Activated naive CD8-positive, alpha-beta T cell treated with anti-CD3 and anti-CD28 coated beads, Interleukin-2, amount 10 ng/mL, durations not matched to agents 7 days and 5 days (primary cell): ENCODE measurements around the gene ZFAND3. TPM values are rescaled to one million over a fixed set of nuclear protein-coding genes. Genes with fewer than 3 reads are reported as not detected.

ENCODE experiments used
- ATAC-seq: fragments of 150-1000 bp; cut with Tn5 transposase; one replicate; pipeline ENCODE4 v1.10.0; 2021; ENCODE audit warnings: low read depth, moderate library complexity
- POLR2A ChIA-PET: fragments of 350-600 bp; sonication (Branson Sonifier 250); formaldehyde crosslinking; loops from one replicate; lab custom pipeline; 2021; ENCODE audit warnings: antibody characterized with exemption; lab: Charles Lee
- DNase-seq: peaks from one replicate; pipeline ENCODE4 v3.0.0; 2021
- H3K27ac Mint-ChIP-seq: one replicate; pipeline ENCODE4 v1.8.0; 2022; ENCODE audit warnings: mild to moderate bottlenecking, mixed read lengths
- H3K27me3 Mint-ChIP-seq: one replicate; pipeline ENCODE4 v1.8.0; 2022; ENCODE audit warnings: mild to moderate bottlenecking, moderate library complexity, mixed read lengths
- H3K36me3 Mint-ChIP-seq: one replicate; pipeline ENCODE4 v1.8.0; 2021; ENCODE audit warnings: mild to moderate bottlenecking, mixed read lengths
- H3K4me1 Mint-ChIP-seq: one replicate; pipeline ENCODE4 v1.8.0; 2021; ENCODE audit warnings: mixed read lengths
- H3K4me3 Mint-ChIP-seq: one replicate; pipeline ENCODE4 v1.8.0; 2022; ENCODE audit warnings: mild to moderate bottlenecking, moderate library complexity, mixed read lengths
- H3K9me3 Mint-ChIP-seq: one replicate; pipeline ENCODE4 v1.8.0; 2021; ENCODE audit warnings: mixed read lengths
- total RNA-seq, 2 experiments: library from RNA; stranded (reverse); gene quantifications; one replicate each; pipeline ENCODE4 v1.2.3, GENCODE V29; 2021

ZFAND3 gene
- total RNA-seq, 2 experiments from 2014 or later, result 35.7 to 36.3 TPM

DNA sequence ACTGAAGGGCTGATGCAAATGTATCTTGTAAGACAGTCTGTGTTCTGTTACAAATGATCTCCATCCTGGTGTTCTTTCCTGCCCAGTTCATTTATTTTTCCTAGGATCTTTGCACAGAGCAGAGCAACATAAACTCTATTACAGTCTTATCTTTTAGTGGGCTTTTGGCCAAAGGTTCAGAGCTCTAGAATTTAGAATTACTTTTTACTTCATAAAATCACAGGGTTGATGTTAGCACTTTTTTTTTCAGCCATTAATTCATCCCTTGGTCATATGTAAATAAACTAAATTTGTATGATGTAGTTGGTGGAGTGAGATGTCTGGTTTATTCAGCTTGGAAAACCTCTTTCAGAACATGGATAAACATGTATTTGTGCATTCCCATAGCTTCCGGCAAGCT is 181.9 kb downstream of the ZFAND3 start:
- POLR2A ChIA-PET, result interaction anchor here (0.7 kb wide), 2 partner anchors 8 to 53 kb away, joined by 3 read pairs; no protein-coding TSS in a partner anchor
- ATAC-seq (no peak), DNase-seq (no peak)
- Mint-ChIP-seq H3K9me3 (peaks cover 7% of the 10 kb centered on the region), H3K4me3 (no peak overlapping the region), H3K4me1 (no peaks in the 10 kb centered on the region), H3K27me3 (no peaks in the 10 kb centered on the region), H3K36me3 (peaks cover 10% of the 10 kb centered on the region), H3K27ac (no peak overlapping the region)

- Mint-ChIP-seq H3K36me3 (peaks cover 4% of the 10 kb centered on the region), H3K27me3 (no peaks in the 10 kb centered on the region), H3K9me3 (no peaks in the 10 kb centered on the region), H3K4me1 (no peaks in the 10 kb centered on the region), H3K27ac (no peak overlapping the region), H3K4me3 (no peak overlapping the region)
- DNase-seq, result no peak
- no peak for ATAC-seq
- POLR2A ChIA-PET, result no interaction called here
Measured at GRCh38 chr6:38004908-38005307, 185.4 kb downstream of the ZFAND3 start.

- no peaks in the 10 kb centered on the region for H3K9me3 Mint-ChIP-seq
- no peak overlapping the region for H3K4me3 Mint-ChIP-seq
- H3K27me3 Mint-ChIP-seq, result no peaks in the 10 kb centered on the region
- peaks cover 4% of the 10 kb centered on the region for H3K4me1 Mint-ChIP-seq
- ATAC-seq (no peak), DNase-seq (no peak)
- H3K36me3 Mint-ChIP-seq, result peaks cover 7% of the 10 kb centered on the region
- peak overlapping the region; percentile 58 for H3K27ac Mint-ChIP-seq
- POLR2A ChIA-PET, result no interaction called here
Measured at GRCh38 chr6:38011937-38012336, 192.4 kb downstream of the ZFAND3 start.

DNA sequence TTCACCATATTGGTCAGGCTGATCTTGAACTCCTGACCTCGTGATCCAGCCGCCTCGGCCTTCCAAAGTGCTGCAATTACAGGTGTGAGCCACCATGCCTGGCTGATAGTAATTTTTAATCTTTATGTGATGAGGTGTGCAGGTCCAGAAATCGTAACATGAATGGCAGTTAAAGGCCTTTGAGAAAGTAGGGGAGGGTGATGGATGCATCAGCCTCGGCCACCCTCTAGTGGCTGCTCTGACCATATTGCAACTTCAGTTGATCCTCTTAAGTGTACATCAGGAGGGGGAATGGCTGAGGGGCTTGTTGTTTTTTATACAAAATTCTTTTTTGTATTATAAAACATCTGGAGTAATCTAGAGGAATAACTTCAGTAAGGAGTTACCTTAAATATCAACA is 193.0 kb downstream of the ZFAND3 start:
- H3K9me3 Mint-ChIP-seq, result no peaks in the 10 kb centered on the region
- no peaks in the 10 kb centered on the region for H3K27me3 Mint-ChIP-seq
- no peak overlapping the region for H3K4me3 Mint-ChIP-seq
- peaks cover 4% of the 10 kb centered on the region for H3K4me1 Mint-ChIP-seq
- DNase-seq, result no peak
- H3K27ac Mint-ChIP-seq, result no peak overlapping the region
- H3K36me3 Mint-ChIP-seq, result peaks cover 7% of the 10 kb centered on the region
- ATAC-seq, result no peak
- POLR2A ChIA-PET, result no interaction called here

- ATAC-seq (no peak), DNase-seq (no peak)
- H3K27ac Mint-ChIP-seq, result no peak overlapping the region
- POLR2A ChIA-PET, result no interaction called here
- peaks cover 4% of the 10 kb centered on the region for H3K4me1 Mint-ChIP-seq
- H3K4me3 Mint-ChIP-seq, result no peak overlapping the region
- H3K9me3 Mint-ChIP-seq, result no peaks in the 10 kb centered on the region
- H3K36me3 Mint-ChIP-seq, result peaks cover 4% of the 10 kb centered on the region
- H3K27me3 Mint-ChIP-seq, result no peaks in the 10 kb centered on the region
Measured at GRCh38 chr6:38015341-38015740, 195.8 kb downstream of the ZFAND3 start.

GRCh38 chr6:38016824-38017223 is 197.3 kb downstream of the ZFAND3 start:
- DNase-seq, result no peak
- POLR2A ChIA-PET, result no interaction called here
- no peak overlapping the region for H3K27ac Mint-ChIP-seq

GRCh38 chr6:38018755-38019165 is 199.2 kb downstream of the ZFAND3 start:
- Mint-ChIP-seq H3K27ac (no peak overlapping the region), H3K36me3 (no peaks in the 10 kb centered on the region), H3K4me1 (no peaks in the 10 kb centered on the region), H3K27me3 (no peaks in the 10 kb centered on the region), H3K4me3 (no peak overlapping the region), H3K9me3 (no peaks in the 10 kb centered on the region)
- POLR2A ChIA-PET, result no interaction called here
- ATAC-seq, result no peak
- no peak for DNase-seq

More at GRCh38 chr6:38016824-38017223, 197.3 kb downstream of the ZFAND3 start:
- no peak overlapping the region for H3K4me3 Mint-ChIP-seq
- no peak for ATAC-seq
- no peaks in the 10 kb centered on the region for H3K9me3 Mint-ChIP-seq
- no peaks in the 10 kb centered on the region for H3K27me3 Mint-ChIP-seq
- peaks cover 4% of the 10 kb centered on the region for H3K4me1 Mint-ChIP-seq
- H3K36me3 Mint-ChIP-seq, result peaks cover 2% of the 10 kb centered on the region

DNA sequence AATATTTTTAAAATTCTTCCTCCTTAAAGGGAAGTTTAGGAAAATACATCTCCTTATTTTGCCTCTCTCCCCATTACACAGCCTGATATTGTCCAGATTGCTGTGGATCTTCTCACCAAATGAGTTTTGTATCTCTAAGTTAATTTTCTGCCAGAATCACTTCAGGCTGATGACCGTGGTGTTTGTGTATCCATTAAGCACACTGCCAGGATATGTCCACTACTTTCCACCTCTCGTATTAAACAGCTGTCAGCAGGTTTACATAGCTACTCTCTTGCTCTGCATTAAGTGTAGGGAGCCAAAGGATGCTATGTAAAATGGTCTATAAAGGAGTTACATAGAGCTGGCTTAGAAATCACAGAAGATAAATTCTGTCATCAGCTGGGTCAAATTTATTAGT is 201.1 kb downstream of the ZFAND3 start:
- H3K4me3 Mint-ChIP-seq, result no peak overlapping the region
- POLR2A ChIA-PET, result no interaction called here
- H3K4me1 Mint-ChIP-seq, result no peaks in the 10 kb centered on the region
- H3K27ac Mint-ChIP-seq, result no peak overlapping the region
- peaks cover 7% of the 10 kb centered on the region for H3K36me3 Mint-ChIP-seq
- H3K9me3 Mint-ChIP-seq, result peaks cover 3% of the 10 kb centered on the region
- no peaks in the 10 kb centered on the region for H3K27me3 Mint-ChIP-seq
- no peak for DNase-seq
- no peak for ATAC-seq

- DNase-seq, result no peak
- Mint-ChIP-seq H3K27ac (no peak overlapping the region), H3K4me3 (no peak overlapping the region), H3K27me3 (no peaks in the 10 kb centered on the region), H3K4me1 (no peaks in the 10 kb centered on the region), H3K9me3 (peaks cover 3% of the 10 kb centered on the region), H3K36me3 (peaks cover 7% of the 10 kb centered on the region)
- no peak for ATAC-seq
- POLR2A ChIA-PET, result no interaction called here
Measured at GRCh38 chr6:38021029-38021428, 201.5 kb downstream of the ZFAND3 start.

GRCh38 chr6:38021571-38021970 is 202.0 kb downstream of the ZFAND3 start:
- no peak for DNase-seq
- peaks cover 7% of the 10 kb centered on the region for H3K36me3 Mint-ChIP-seq
- H3K27me3 Mint-ChIP-seq, result no peaks in the 10 kb centered on the region
- no peaks in the 10 kb centered on the region for H3K4me1 Mint-ChIP-seq
- H3K27ac Mint-ChIP-seq, result no peak overlapping the region
- ATAC-seq, result no peak
- H3K9me3 Mint-ChIP-seq, result peaks cover 3% of the 10 kb centered on the region
- POLR2A ChIA-PET, result no interaction called here
- no peak overlapping the region for H3K4me3 Mint-ChIP-seq

DNA sequence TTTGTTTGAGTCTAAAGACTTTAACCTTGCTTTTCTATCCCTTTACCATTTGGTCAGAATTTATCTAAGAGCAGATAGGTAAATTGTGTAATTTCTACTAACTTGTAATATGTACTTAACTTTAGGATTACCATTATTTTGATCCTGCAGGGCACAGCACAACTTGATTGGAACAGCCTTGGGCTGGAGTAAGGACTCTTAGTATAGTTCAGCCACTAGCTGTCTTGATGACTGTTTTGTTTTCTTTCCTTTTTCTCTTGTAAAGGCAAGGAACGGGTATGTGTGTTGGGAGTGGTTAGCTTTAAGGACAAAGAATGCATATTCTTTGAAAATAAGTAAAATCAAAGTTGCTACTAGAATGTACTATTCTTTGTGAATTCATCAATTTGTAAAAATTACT is 203.2 kb downstream of the ZFAND3 start:
- Mint-ChIP-seq H3K36me3 (peaks cover 7% of the 10 kb centered on the region), H3K4me1 (peaks cover 4% of the 10 kb centered on the region), H3K27me3 (no peaks in the 10 kb centered on the region), H3K27ac (no peak overlapping the region), H3K9me3 (peaks cover 3% of the 10 kb centered on the region), H3K4me3 (no peak overlapping the region)
- POLR2A ChIA-PET, result interaction anchor here (0.7 kb wide), 1 partner anchor 179 kb away, joined by 3 read pairs; no protein-coding TSS in a partner anchor
- DNase-seq (no peak), ATAC-seq (no peak)

- Mint-ChIP-seq H3K27me3 (no peaks in the 10 kb centered on the region), H3K4me1 (peaks cover 15% of the 10 kb centered on the region), H3K4me3 (no peak overlapping the region), H3K9me3 (peaks cover 3% of the 10 kb centered on the region), H3K27ac (no peak overlapping the region), H3K36me3 (peaks cover 8% of the 10 kb centered on the region)
- POLR2A ChIA-PET, result no interaction called here
- ATAC-seq, result no peak
- no peak for DNase-seq
Measured at GRCh38 chr6:38024908-38025307, 205.4 kb downstream of the ZFAND3 start.

DNA sequence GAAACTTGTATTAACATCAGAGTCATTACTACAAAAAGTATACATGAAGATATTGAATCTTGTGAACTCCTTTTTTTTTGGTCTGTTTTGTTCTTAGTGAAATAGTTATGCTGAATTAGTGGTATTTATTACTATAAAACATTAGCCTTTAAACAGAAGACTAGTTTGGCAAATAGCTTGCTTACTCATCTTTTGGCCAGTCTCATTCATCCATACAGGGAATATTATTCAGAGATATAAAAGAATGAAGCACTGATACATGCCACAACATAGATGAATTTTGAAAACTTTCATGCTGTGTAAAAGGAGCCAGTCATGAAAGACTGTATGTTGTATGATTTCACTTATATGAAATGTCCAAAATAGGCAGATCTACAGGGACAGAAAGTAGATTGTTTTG is 205.9 kb downstream of the ZFAND3 start:
- peaks cover 12% of the 10 kb centered on the region for H3K36me3 Mint-ChIP-seq
- no peak overlapping the region for H3K27ac Mint-ChIP-seq
- POLR2A ChIA-PET, result no interaction called here
- H3K27me3 Mint-ChIP-seq, result no peaks in the 10 kb centered on the region
- no peak overlapping the region for H3K4me3 Mint-ChIP-seq
- ATAC-seq, result no peak
- H3K9me3 Mint-ChIP-seq, result peaks cover 3% of the 10 kb centered on the region
- peaks cover 16% of the 10 kb centered on the region for H3K4me1 Mint-ChIP-seq
- DNase-seq, result no peak

DNA sequence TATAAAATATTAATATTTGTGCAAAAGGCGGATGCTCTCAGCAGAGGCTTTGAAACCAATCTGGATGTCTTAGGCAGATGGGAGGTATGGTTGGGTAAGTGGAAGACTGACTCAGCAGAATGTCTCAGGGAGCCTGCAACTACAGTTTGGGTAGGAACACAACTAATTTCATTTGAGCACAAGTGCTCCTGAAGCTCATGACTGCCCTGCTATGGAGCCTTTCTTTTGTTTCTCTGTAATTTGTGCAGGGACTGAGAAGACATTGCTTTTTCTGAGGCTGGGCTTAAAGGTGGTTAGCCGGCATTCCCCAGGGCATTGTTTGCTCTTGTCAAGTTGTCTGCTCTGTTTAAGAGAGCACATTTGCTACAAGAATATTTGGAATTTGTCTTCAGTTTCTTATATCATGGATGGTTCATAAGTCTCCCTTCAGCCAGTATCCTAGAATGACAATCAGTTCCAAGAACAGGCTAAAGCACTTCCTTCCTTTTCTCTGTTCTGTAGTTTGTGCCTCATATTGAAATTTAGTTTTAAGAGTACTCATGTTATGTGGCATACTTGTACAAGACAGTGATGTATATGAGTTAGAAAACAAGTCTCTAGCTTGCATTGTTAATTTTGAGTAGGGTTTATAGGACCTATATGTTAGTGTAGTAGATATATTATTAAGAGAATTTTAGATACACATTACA is 208.3 kb downstream of the ZFAND3 start:
- POLR2A ChIA-PET, result no interaction called here
- peaks cover 17% of the 10 kb centered on the region for H3K4me1 Mint-ChIP-seq
- H3K27me3 Mint-ChIP-seq, result no peaks in the 10 kb centered on the region
- H3K4me3 Mint-ChIP-seq, result no peak overlapping the region
- H3K27ac Mint-ChIP-seq, result no peak overlapping the region
- H3K36me3 Mint-ChIP-seq, result peaks cover 13% of the 10 kb centered on the region
- ATAC-seq, result no peak
- H3K9me3 Mint-ChIP-seq, result peaks cover 3% of the 10 kb centered on the region
- no peak for DNase-seq
